C4-2B (cell line): ENCODE data around the gene CREB3.

Experiments
- CTCF ChIP-seq: fragments of 450-650 bp; conservative IDR thresholded peaks from 2 replicates; pipeline ENCODE4 v1.5.1; 2017; ENCODE audit warnings: mild to moderate bottlenecking
- ZFX ChIP-seq: fragments of 450-650 bp; IDR thresholded peaks from 2 replicates; pipeline ENCODE4 v1.6.1; 2017

- TF ChIP-seq CTCF (no peak), ZFX (no peak)
Measured at GRCh38 chr9:35723426-35723825, 9.0 kb upstream of the CREB3 start.
